Thyroid gland (tissue), 4 donors: ENCODE data around the gene IFT81.

ENCODE experiments used
- CTCF ChIP-seq, 6 experiments: fragments of 200-600 bp in 3 of 6; fragments of 450-650 bp in 3 of 6; sonication (generic) in 3 of 6; IDR thresholded peaks; one replicate each; pipeline ENCODE4 v1.5.1; 2016 to 2019; ENCODE audit warnings: antibody characterized with exemption in 6 of 6, mild to moderate bottlenecking in 2 of 6, inconsistent platforms in 1 of 6, moderate library complexity in 1 of 6
- POLR2A ChIP-seq, 2 donors: fragments of 450-650 bp; IDR thresholded peaks; one replicate each; pipeline ENCODE4 v1.6.1; 2017; ENCODE audit warnings: antibody characterized with exemption in 2 of 2, mild to moderate bottlenecking in 2 of 2, moderate library complexity in 1 of 2

- TF ChIP-seq POLR2A (IDR thresholded peaks at IDR 0.05) (no peak), CTCF (IDR thresholded peaks at IDR 0.05) (no peak)
Measured at GRCh38 chr12:110205931-110206330, 81.8 kb downstream of the IFT81 start.
